Caco-2 (cell line): ENCODE measurements around the gene PEF1. TPM values are rescaled to one million over a fixed set of nuclear protein-coding genes. Genes with fewer than 3 reads are reported as not detected.

ENCODE experiments used
- BruUV-seq: library from RNA; stranded (reverse); fragments of 400-500 nt; replicated peaks from 2 replicates; lab custom pipeline; 2021; lab: Mats Ljungman, UMichigan
- CTCF ChIA-PET: fragments of 300-600 bp; sonication (Branson Sonifier 250); formaldehyde crosslinking; loops from one replicate; lab custom pipeline; 2022; ENCODE audit warnings: antibody characterized with exemption; lab: Charles Lee
- POLR2A ChIA-PET: fragments of 300-600 bp; sonication (Branson Sonifier 250); formaldehyde crosslinking; loops from one replicate; lab custom pipeline; 2022; ENCODE audit warnings: antibody characterized with exemption; lab: Charles Lee
- DNase-seq, 2 experiments: peaks; one replicate each; pipeline versions ENCODE4 v3.0.0 to v3.0.0-alpha.2; 2020 to 2022
- H3K27me3 ChIP-seq: replicated peaks from 2 replicates; pipeline ENCODE4 v1.6.0; 2011; ENCODE audit warnings: low read length; ENCODE audit not compliant: control insufficient read depth, insufficient read depth
- H3K36me3 ChIP-seq: 2 replicates; pipeline ENCODE4 v1.5.1; 2011; ENCODE audit warnings: low read length; ENCODE audit not compliant: control insufficient read depth, insufficient read depth
- H3K4me1 ChIP-seq: fragments of 250-450 bp; sonication (Bioruptor Pico); 2 replicates; pipeline ENCODE4 v1.5.1; 2020; ENCODE audit warnings: mild to moderate bottlenecking
- H3K4me3 ChIP-seq: 2 replicates; pipeline ENCODE4 v1.5.1; 2011; ENCODE audit warnings: low read depth, mild to moderate bottlenecking, control low read depth, low read length
- H3K9me3 ChIP-seq: fragments of 250-450 bp; sonication (Bioruptor Pico); 2 replicates; pipeline ENCODE4 v1.5.1; 2020; ENCODE audit warnings: mild to moderate bottlenecking, moderate library complexity
- H3K27ac Mint-ChIP-seq: one replicate; pipeline ENCODE4 v1.8.0; 2022; ENCODE audit warnings: mixed read lengths; ENCODE audit not compliant: unreplicated experiment
- H3K27me3 Mint-ChIP-seq: one replicate; pipeline ENCODE4 v1.8.0; 2022; ENCODE audit warnings: mixed read lengths; ENCODE audit not compliant: insufficient read depth, unreplicated experiment
- H3K36me3 Mint-ChIP-seq: one replicate; pipeline ENCODE4 v1.8.0; 2022; ENCODE audit warnings: mild to moderate bottlenecking, mixed read lengths; ENCODE audit not compliant: insufficient read depth, unreplicated experiment
- H3K4me1 Mint-ChIP-seq: one replicate; pipeline ENCODE4 v1.8.0; 2022; ENCODE audit warnings: low read depth, mixed read lengths; ENCODE audit not compliant: unreplicated experiment
- H3K4me3 Mint-ChIP-seq: one replicate; pipeline ENCODE4 v1.8.0; 2022; ENCODE audit warnings: mild to moderate bottlenecking, moderate library complexity, mixed read lengths; ENCODE audit not compliant: unreplicated experiment
- H3K9me3 Mint-ChIP-seq: one replicate; pipeline ENCODE4 v1.8.0; 2022; ENCODE audit warnings: mixed read lengths; ENCODE audit not compliant: unreplicated experiment
- intact Hi-C: fragments of 100-400 bp; cut with micrococcal nuclease; formaldehyde crosslinking; loops from one replicate; pipeline ENCODE4 v1.10.0; 2022; ENCODE audit not compliant: unreplicated experiment
- total RNA-seq: library from RNA; stranded (reverse); gene quantifications from 2 replicates; pipeline ENCODE4 v1.2.3, GENCODE V29; 2022
- TF ChIP-seq, protein P1 (sequence below), 2 experiments: fragments of 200-600 bp in 1 of 2; IDR thresholded peaks; 1 replicate in 1 of 2; 2 replicates in 1 of 2; pipeline versions ENCODE4 v1.5.1 to v1.8.0; 2011 to 2022; ENCODE audit warnings: antibody characterized with exemption in 1 of 2, control low read depth in 1 of 2, inconsistent platforms in 1 of 2, low read depth in 1 of 2, low read length in 1 of 2, mild to moderate bottlenecking in 1 of 2, moderate library complexity in 1 of 2; ENCODE audit not compliant: insufficient read depth in 1 of 2, severe bottlenecking in 1 of 2, unreplicated experiment in 1 of 2

PEF1 gene
- total RNA-seq, 1 experiment from 2014 or later: 22.1 TPM

DNA sequence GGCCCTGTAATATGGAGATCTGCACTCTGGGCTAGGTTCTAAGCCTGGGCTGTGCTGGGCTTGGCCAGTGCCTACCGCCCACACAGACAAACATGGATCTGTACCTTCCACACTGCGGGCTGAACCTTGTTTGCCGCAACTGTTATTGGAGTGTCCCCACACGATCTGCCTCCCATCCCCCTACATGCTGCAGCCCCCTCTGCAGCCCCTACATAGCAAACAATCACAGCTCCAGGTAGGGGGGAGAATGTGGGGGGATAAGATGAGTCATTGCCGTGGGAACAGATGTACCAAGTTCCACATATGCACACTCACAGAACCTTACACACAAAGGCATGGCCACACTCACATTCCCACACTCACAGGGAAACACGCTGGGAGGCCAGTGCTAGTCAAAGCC is 29.3 kb downstream of the PEF1 start:
- DNase-seq: no peak
- no peaks in the 10 kb centered on the region for H3K9me3 ChIP-seq
- no peaks in the 10 kb centered on the region for H3K27me3 ChIP-seq
- H3K4me3 Mint-ChIP-seq: no peak overlapping the region
- ChIA-PET CTCF (no interaction called here), POLR2A (no interaction called here)
- intact Hi-C loops: no loop called here
- no peaks in the 10 kb centered on the region for H3K36me3 Mint-ChIP-seq
- TF ChIP-seq, protein P1, sequence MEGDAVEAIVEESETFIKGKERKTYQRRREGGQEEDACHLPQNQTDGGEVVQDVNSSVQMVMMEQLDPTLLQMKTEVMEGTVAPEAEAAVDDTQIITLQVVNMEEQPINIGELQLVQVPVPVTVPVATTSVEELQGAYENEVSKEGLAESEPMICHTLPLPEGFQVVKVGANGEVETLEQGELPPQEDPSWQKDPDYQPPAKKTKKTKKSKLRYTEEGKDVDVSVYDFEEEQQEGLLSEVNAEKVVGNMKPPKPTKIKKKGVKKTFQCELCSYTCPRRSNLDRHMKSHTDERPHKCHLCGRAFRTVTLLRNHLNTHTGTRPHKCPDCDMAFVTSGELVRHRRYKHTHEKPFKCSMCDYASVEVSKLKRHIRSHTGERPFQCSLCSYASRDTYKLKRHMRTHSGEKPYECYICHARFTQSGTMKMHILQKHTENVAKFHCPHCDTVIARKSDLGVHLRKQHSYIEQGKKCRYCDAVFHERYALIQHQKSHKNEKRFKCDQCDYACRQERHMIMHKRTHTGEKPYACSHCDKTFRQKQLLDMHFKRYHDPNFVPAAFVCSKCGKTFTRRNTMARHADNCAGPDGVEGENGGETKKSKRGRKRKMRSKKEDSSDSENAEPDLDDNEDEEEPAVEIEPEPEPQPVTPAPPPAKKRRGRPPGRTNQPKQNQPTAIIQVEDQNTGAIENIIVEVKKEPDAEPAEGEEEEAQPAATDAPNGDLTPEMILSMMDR (IDR thresholded peaks at IDR 0.05; ENCODE audit: insufficient read depth in 1 of 2, low read depth in 1 of 2, low read length in 1 of 2, severe bottlenecking in 1 of 2, unreplicated experiment in 1 of 2): no peak
- H3K27me3 Mint-ChIP-seq: no peaks in the 10 kb centered on the region
- no peaks in the 10 kb centered on the region for H3K36me3 ChIP-seq
- H3K9me3 Mint-ChIP-seq: no peaks in the 10 kb centered on the region
- H3K4me1 ChIP-seq: no peaks in the 10 kb centered on the region
- H3K27ac Mint-ChIP-seq: no peak overlapping the region
- H3K4me3 ChIP-seq: no peak overlapping the region
- no TSS peak for BruUV-seq
- peaks cover 5% of the 10 kb centered on the region for H3K4me1 Mint-ChIP-seq

DNA sequence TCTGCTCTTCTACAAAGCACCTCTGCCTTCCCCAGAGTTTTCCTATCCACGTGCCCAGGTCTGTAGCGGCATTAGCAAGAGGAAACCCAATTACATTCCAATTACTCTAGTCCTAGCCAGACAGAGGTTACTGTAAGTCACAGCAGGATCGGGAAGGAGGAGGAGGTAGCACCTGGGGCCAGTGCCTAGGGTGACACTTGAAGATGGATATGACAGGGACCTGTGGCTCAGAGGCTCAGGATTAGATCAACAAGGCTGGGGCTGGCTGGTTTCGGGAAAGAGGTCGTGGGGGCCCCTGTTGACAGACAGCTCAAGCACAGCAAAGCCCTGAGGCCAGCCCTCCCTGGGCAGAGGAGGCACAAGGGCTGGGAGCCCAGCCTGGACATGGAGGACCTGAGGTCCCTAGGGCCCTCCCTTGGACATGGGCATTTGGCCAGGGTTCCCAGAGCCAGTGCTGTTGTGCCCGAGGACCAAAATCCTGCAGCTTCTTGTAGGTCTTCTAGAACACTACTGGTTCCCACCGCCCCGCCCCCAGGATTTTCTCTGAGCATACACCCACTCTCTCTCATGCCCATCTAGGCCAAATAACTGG is 30.2 kb downstream of the PEF1 start:
- TF ChIP-seq, protein P1 (IDR thresholded peaks at IDR 0.05; ENCODE audit: insufficient read depth in 1 of 2, low read depth in 1 of 2, low read length in 1 of 2, severe bottlenecking in 1 of 2, unreplicated experiment in 1 of 2): no peak
- Histone ChIP-seq H3K27me3 (no peaks in the 10 kb centered on the region), H3K4me1 (no peaks in the 10 kb centered on the region), H3K4me3 (no peak overlapping the region), H3K9me3 (no peaks in the 10 kb centered on the region), H3K36me3 (no peaks in the 10 kb centered on the region)
- ChIA-PET CTCF (no interaction called here), POLR2A (no interaction called here)
- intact Hi-C loops: no loop called here
- no peaks in the 10 kb centered on the region for H3K36me3 Mint-ChIP-seq
- H3K27me3 Mint-ChIP-seq: no peaks in the 10 kb centered on the region
- H3K27ac Mint-ChIP-seq: no peak overlapping the region
- DNase-seq: no peak
- no peak overlapping the region for H3K4me3 Mint-ChIP-seq
- no peaks in the 10 kb centered on the region for H3K9me3 Mint-ChIP-seq
- BruUV-seq: no TSS peak
- peaks cover 5% of the 10 kb centered on the region for H3K4me1 Mint-ChIP-seq

DNA sequence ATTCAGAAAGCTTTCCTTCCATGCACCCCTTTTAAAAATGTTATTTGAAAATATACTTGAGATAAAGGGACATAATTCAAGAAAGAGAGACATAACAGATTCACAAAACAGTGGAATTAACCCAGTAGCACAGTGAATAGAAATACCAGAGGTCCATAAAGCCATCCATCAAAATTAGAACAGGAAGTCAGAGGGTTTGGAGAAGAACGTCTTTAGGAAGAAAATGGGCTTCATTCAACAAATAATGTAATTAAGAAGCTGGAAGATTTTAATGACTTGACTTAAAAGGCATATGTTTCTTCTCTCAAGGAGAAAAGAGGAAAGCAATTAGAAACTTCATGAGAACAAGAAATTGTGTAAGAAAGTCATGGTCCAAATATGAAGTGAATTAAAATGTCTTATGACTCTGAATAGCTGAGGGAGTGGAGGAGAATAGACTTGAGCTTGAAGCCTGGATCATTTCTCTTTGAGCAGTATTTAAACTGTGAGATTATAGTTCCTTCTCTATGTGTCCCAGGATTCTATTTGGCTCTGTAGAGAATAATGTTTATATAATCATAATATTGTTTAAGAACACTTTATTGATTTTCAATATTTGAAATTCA is 35.1 kb downstream of the PEF1 start:
- POLR2A ChIA-PET: no interaction called here
- BruUV-seq: no TSS peak
- no peaks in the 10 kb centered on the region for H3K9me3 Mint-ChIP-seq
- CTCF ChIA-PET: no interaction called here
- intact Hi-C loops: no loop called here
- H3K9me3 ChIP-seq: no peaks in the 10 kb centered on the region
- H3K4me3 Mint-ChIP-seq: no peak overlapping the region
- no peaks in the 10 kb centered on the region for H3K4me1 ChIP-seq
- H3K4me1 Mint-ChIP-seq: no peaks in the 10 kb centered on the region
- no peak for DNase-seq
- no peaks in the 10 kb centered on the region for H3K27me3 ChIP-seq
- H3K4me3 ChIP-seq: no peak overlapping the region
- no peak overlapping the region for H3K27ac Mint-ChIP-seq
- TF ChIP-seq, protein P1 (IDR thresholded peaks at IDR 0.05; ENCODE audit: insufficient read depth in 1 of 2, low read depth in 1 of 2, low read length in 1 of 2, severe bottlenecking in 1 of 2, unreplicated experiment in 1 of 2): no peak
- no peaks in the 10 kb centered on the region for H3K36me3 Mint-ChIP-seq
- H3K27me3 Mint-ChIP-seq: no peaks in the 10 kb centered on the region
- H3K36me3 ChIP-seq: no peaks in the 10 kb centered on the region
